NT2/D1 (cell line): ENCODE measurements around the gene RAB40C.

Experiments used
- SUZ12 ChIP-seq: IDR thresholded peaks from 2 replicates; pipeline ENCODE4 v1.6.1; 2011; ENCODE audit not compliant: insufficient read length, insufficient read depth; ENCODE audit errors: extremely low read depth
- YY1 ChIP-seq: IDR thresholded peaks from 2 replicates; pipeline ENCODE4 v1.6.1; 2011; ENCODE audit not compliant: insufficient read length, insufficient read depth

GRCh38 chr16:557463-558297 lies 32.2 kb upstream of the RAB40C start:
- TF ChIP-seq SUZ12 (no peak), YY1 (no peak)
